ENCODE results near the gene PIEZO2.

Gene PIEZO2

GRCh38 chr18:11024928-11025669 is 124.3 kb downstream of the PIEZO2 start:
- CTCF ChIA-PET: interaction anchor here (1.4 kb wide), 1 partner anchor 15 kb away, joined by 4 read pairs; no protein-coding TSS in a partner anchor
- H3K9me3 ChIP-seq (ENCODE audit: control insufficient read depth, insufficient read depth, low read depth, low read length): no peaks in the 10 kb centered on the region
- no peaks in the 10 kb centered on the region for H3K4me1 ChIP-seq (ENCODE audit: control insufficient read depth, insufficient read depth, low read length)
- no peak overlapping the region for H3K27ac ChIP-seq (ENCODE audit: extremely low read depth, low read depth, low read length)
- POLR2A ChIA-PET: no interaction called here
- no peak overlapping the region for H3K4me3 ChIP-seq (ENCODE audit: low read depth, low read length)
- no peaks in the 10 kb centered on the region for H3K36me3 ChIP-seq (ENCODE audit: control insufficient read depth in 2 of 2, insufficient read depth in 1 of 2, low read length in 2 of 2)
- TF ChIP-seq KLF17 (tag by site-specific recombination; IDR thresholded peaks at IDR 0.05): no peak
- no peak for TF ChIP-seq GLIS1 (tag by site-specific recombination; IDR thresholded peaks at IDR 0.05)
- TF ChIP-seq GLI4 (tag by site-specific recombination; IDR thresholded peaks at IDR 0.05): no peak
- TF ChIP-seq ZXDB (tag by site-specific recombination; IDR thresholded peaks at IDR 0.05): no peak
- no peak for TF ChIP-seq REPIN1 (tag by site-specific recombination; IDR thresholded peaks at IDR 0.05; ENCODE audit: low read depth)
- no peak for TF ChIP-seq ZBTB26 (tag by site-specific recombination; optimal IDR thresholded peaks at IDR 0.05)
- no peak for TF ChIP-seq BCL11B (tag by site-specific recombination; IDR thresholded peaks at IDR 0.05; ENCODE audit: low read depth)
- no peak for TF ChIP-seq ZNF302 (tag by site-specific recombination; IDR thresholded peaks at IDR 0.05; ENCODE audit: low read depth)
- TF ChIP-seq ZNF544 (tag by site-specific recombination; IDR thresholded peaks at IDR 0.05): no peak
- TF ChIP-seq SP2 (tag by site-specific recombination; IDR thresholded peaks at IDR 0.05): no peak
- no peak for TF ChIP-seq ZNF354C (tag by site-specific recombination; IDR thresholded peaks at IDR 0.05; ENCODE audit: borderline replicate concordance, low read depth)
- TF ChIP-seq IKZF3 (tag by site-specific recombination; IDR thresholded peaks at IDR 0.05): no peak
- no peak for TF ChIP-seq ZNF600 (tag by site-specific recombination; IDR thresholded peaks at IDR 0.05)
- no peak for TF ChIP-seq ZSCAN23 (tag by site-specific recombination; IDR thresholded peaks at IDR 0.05)
- TF ChIP-seq ZNF776 (tag by site-specific recombination; IDR thresholded peaks at IDR 0.05; ENCODE audit: borderline replicate concordance): no peak
- no peak for TF ChIP-seq ZNF530 (tag by site-specific recombination; IDR thresholded peaks at IDR 0.05; ENCODE audit: low read depth)

GRCh38 chr18:11021477-11021876 is 127.9 kb downstream of the PIEZO2 start:
- CTCF ChIA-PET: interaction anchor here (3.3 kb wide), 1 partner anchor 19 kb away, joined by 13 read pairs; no protein-coding TSS in a partner anchor
- Histone ChIP-seq H3K4me1 (ENCODE audit: control insufficient read depth, insufficient read depth, low read length) (no peaks in the 10 kb centered on the region), H3K27ac (ENCODE audit: extremely low read depth, low read depth, low read length) (no peak overlapping the region), H3K9me3 (ENCODE audit: control insufficient read depth, insufficient read depth, low read depth, low read length) (no peaks in the 10 kb centered on the region), H3K36me3 (ENCODE audit: control insufficient read depth in 2 of 2, insufficient read depth in 1 of 2, low read length in 2 of 2) (no peaks in the 10 kb centered on the region), H3K4me3 (ENCODE audit: low read depth, low read length) (no peak overlapping the region)
- POLR2A ChIA-PET: no interaction called here
- TF ChIP-seq MEIS1 (CRISPR knock-in tag; IDR thresholded peaks at IDR 0.05; ENCODE audit: borderline replicate concordance) (no peak), ZNF701 (tag by site-specific recombination; IDR thresholded peaks at IDR 0.05) (no peak), ZNF514 (tag by site-specific recombination; IDR thresholded peaks at IDR 0.05) (no peak), MZF1 (tag by site-specific recombination; IDR thresholded peaks at IDR 0.05; ENCODE audit: borderline replicate concordance) (no peak)

- no peaks in the 10 kb centered on the region for H3K9me3 ChIP-seq (ENCODE audit: control insufficient read depth, insufficient read depth, low read depth, low read length)
- no peaks in the 10 kb centered on the region for H3K36me3 ChIP-seq (ENCODE audit: control insufficient read depth in 2 of 2, insufficient read depth in 1 of 2, low read length in 2 of 2)
- H3K4me3 ChIP-seq (ENCODE audit: low read depth, low read length): no peak overlapping the region
- no peaks in the 10 kb centered on the region for H3K4me1 ChIP-seq (ENCODE audit: control insufficient read depth, insufficient read depth, low read length)
- ChIA-PET CTCF (interaction anchor here (0.7 to 3.3 kb wide), 3 partner anchors 20 to 498 kb away, joined by 3 to 13 read pairs (median 6); no protein-coding TSS in a partner anchor), POLR2A (no interaction called here)
- H3K27ac ChIP-seq (ENCODE audit: extremely low read depth, low read depth, low read length): no peak overlapping the region
- TF ChIP-seq ZNF362 (tag by site-specific recombination; IDR thresholded peaks at IDR 0.05) (no peak), FEZF1 (tag by site-specific recombination; IDR thresholded peaks at IDR 0.05) (no peak), REST (tag by site-specific recombination; IDR thresholded peaks at IDR 0.05) (no peak)
These were observed 128.4 kb downstream of the PIEZO2 start for GRCh38 chr18:11020877-11021414.
